ENCODE measurements around the gene MTA2.

The MTA2 gene

DNA sequence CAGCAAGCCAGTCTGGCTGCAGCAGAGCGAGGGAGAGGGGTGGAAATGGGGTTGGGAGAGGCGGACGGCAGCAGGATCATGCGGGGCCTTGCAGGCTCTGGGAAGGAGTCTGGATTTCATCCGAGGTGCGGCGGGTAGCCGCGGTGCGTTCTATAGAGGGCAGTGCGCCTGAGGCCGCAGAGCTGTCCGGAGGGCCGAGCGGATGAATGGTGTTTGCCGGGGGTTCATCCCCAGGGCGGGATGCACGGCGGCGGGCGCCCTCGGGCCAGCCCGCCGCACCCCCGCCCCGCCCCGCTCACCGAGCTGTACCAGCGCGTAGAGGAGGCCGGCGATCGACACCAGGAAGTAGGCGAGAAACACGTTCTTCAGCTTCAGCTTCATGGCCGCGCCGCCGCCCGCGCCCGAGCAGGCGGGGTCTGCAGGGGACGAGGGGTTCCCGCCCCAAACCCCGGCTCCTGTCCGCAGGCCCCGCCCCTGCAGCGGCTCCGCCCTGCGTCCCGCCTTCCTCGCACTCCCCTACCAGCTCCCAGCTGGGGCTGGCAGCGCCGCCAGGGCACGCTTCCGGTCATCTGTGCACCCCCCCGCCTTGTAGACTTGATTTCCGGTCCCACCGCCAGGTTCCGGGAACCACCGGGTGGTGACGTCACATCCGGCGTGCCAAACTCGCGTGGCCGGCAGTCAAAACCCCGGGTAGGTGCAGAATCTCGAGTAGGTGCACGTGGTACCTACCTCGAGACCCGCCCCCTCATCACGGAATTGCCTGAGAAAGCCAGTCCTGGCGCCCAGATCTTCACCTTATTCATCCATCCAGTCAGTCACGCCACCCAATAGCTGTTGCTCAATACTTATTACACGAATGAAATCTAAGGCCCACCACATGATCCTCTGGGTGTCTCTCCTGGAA lies 20.2 kb upstream of the MTA2 start, which contains the start of gene B3GAT3 (continued):
- TF ChIP-seq ZNF843 (tag by site-specific recombination; IDR thresholded peaks at IDR 0.05) (peak; percentile 47; the same call in 1 of the 2 replicates), ZNF610 (tag by site-specific recombination; IDR thresholded peaks at IDR 0.05; ENCODE audit: borderline replicate concordance) (no peak), ZNF747 (tag by site-specific recombination; IDR thresholded peaks at IDR 0.05) (no peak), MZF1 (tag by site-specific recombination; IDR thresholded peaks at IDR 0.05; ENCODE audit: borderline replicate concordance) (no peak), ZNF600 (tag by site-specific recombination; IDR thresholded peaks at IDR 0.05) (peak; percentile 68), ZBTB20 (tag by site-specific recombination; IDR thresholded peaks at IDR 0.05) (peak; percentile 73), ZNF366 (tag by site-specific recombination; conservative IDR thresholded peaks at IDR 0.05) (peak; percentile 30), ZNF510 (tag by site-specific recombination; IDR thresholded peaks at IDR 0.05; ENCODE audit: insufficient replicate concordance) (no peak), ZNF629 (tag by site-specific recombination; IDR thresholded peaks at IDR 0.05) (peak; percentile 95), SP7 (tag by site-specific recombination; IDR thresholded peaks at IDR 0.05) (peak; percentile 62), ZNF341 (tag by site-specific recombination; IDR thresholded peaks at IDR 0.05; ENCODE audit: low read depth) (peak; percentile 97), ZNF324 (tag by site-specific recombination; IDR thresholded peaks at IDR 0.05) (0 out of 2 replicates have a peak, but pooled peaks have one; percentile 47), ZNF311 (tag by site-specific recombination; IDR thresholded peaks at IDR 0.05; ENCODE audit: borderline replicate concordance) (no peak), OVOL3 (tag by site-specific recombination; IDR thresholded peaks at IDR 0.05) (no peak), GLIS2 (tag by site-specific recombination; IDR thresholded peaks at IDR 0.05) (peak; percentile 51; the same call in 1 of the 2 replicates), SP2 (tag by site-specific recombination; IDR thresholded peaks at IDR 0.05) (peak; percentile 96), ZBTB7A (tag by site-specific recombination; IDR thresholded peaks at IDR 0.05; ENCODE audit: low read depth) (peak; percentile 39; the same call in 1 of the 2 replicates), ZNF239 (tag by site-specific recombination; IDR thresholded peaks at IDR 0.05) (no peak), SCRT2 (tag by site-specific recombination; IDR thresholded peaks at IDR 0.05) (no peak), ZNF23 (tag by site-specific recombination; IDR thresholded peaks at IDR 0.05; ENCODE audit: borderline replicate concordance) (no peak), ZNF707 (tag by site-specific recombination; IDR thresholded peaks at IDR 0.05) (no peak), YY1 (tag by site-specific recombination; IDR thresholded peaks at IDR 0.05) (peak; percentile 64; the same call in 1 of the 2 replicates), ZNF521 (tag by site-specific recombination; IDR thresholded peaks at IDR 0.05) (no peak), ZEB2 (tag by site-specific recombination; IDR thresholded peaks at IDR 0.05) (peak; percentile 96), ZBTB8A (tag by site-specific recombination; IDR thresholded peaks at IDR 0.05) (no peak), ZSCAN30 (tag by site-specific recombination; IDR thresholded peaks at IDR 0.05) (peak; percentile 7; the same call in 1 of the 2 replicates), WT1 (tag by site-specific recombination; IDR thresholded peaks at IDR 0.05) (peak; percentile 76)
- TF ChIP-seq, protein P1, sequence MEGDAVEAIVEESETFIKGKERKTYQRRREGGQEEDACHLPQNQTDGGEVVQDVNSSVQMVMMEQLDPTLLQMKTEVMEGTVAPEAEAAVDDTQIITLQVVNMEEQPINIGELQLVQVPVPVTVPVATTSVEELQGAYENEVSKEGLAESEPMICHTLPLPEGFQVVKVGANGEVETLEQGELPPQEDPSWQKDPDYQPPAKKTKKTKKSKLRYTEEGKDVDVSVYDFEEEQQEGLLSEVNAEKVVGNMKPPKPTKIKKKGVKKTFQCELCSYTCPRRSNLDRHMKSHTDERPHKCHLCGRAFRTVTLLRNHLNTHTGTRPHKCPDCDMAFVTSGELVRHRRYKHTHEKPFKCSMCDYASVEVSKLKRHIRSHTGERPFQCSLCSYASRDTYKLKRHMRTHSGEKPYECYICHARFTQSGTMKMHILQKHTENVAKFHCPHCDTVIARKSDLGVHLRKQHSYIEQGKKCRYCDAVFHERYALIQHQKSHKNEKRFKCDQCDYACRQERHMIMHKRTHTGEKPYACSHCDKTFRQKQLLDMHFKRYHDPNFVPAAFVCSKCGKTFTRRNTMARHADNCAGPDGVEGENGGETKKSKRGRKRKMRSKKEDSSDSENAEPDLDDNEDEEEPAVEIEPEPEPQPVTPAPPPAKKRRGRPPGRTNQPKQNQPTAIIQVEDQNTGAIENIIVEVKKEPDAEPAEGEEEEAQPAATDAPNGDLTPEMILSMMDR (tag by site-specific recombination; IDR thresholded peaks at IDR 0.05) = peak; percentile 5; the same call in 1 of the 2 replicates
- TF ChIP-seq, protein P2, sequence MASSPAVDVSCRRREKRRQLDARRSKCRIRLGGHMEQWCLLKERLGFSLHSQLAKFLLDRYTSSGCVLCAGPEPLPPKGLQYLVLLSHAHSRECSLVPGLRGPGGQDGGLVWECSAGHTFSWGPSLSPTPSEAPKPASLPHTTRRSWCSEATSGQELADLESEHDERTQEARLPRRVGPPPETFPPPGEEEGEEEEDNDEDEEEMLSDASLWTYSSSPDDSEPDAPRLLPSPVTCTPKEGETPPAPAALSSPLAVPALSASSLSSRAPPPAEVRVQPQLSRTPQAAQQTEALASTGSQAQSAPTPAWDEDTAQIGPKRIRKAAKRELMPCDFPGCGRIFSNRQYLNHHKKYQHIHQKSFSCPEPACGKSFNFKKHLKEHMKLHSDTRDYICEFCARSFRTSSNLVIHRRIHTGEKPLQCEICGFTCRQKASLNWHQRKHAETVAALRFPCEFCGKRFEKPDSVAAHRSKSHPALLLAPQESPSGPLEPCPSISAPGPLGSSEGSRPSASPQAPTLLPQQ (tag by site-specific recombination; IDR thresholded peaks at IDR 0.05) = peak; percentile 21; the same call in 1 of the 2 replicates
- TF ChIP-seq, protein P3, sequence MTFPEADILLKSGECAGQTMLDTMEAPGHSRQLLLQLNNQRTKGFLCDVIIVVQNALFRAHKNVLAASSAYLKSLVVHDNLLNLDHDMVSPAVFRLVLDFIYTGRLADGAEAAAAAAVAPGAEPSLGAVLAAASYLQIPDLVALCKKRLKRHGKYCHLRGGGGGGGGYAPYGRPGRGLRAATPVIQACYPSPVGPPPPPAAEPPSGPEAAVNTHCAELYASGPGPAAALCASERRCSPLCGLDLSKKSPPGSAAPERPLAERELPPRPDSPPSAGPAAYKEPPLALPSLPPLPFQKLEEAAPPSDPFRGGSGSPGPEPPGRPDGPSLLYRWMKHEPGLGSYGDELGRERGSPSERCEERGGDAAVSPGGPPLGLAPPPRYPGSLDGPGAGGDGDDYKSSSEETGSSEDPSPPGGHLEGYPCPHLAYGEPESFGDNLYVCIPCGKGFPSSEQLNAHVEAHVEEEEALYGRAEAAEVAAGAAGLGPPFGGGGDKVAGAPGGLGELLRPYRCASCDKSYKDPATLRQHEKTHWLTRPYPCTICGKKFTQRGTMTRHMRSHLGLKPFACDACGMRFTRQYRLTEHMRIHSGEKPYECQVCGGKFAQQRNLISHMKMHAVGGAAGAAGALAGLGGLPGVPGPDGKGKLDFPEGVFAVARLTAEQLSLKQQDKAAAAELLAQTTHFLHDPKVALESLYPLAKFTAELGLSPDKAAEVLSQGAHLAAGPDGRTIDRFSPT (tag by site-specific recombination; IDR thresholded peaks at IDR 0.05) = peak; percentile 98
- TF ChIP-seq, protein P4, sequence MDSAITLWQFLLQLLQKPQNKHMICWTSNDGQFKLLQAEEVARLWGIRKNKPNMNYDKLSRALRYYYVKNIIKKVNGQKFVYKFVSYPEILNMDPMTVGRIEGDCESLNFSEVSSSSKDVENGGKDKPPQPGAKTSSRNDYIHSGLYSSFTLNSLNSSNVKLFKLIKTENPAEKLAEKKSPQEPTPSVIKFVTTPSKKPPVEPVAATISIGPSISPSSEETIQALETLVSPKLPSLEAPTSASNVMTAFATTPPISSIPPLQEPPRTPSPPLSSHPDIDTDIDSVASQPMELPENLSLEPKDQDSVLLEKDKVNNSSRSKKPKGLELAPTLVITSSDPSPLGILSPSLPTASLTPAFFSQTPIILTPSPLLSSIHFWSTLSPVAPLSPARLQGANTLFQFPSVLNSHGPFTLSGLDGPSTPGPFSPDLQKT (IDR thresholded peaks at IDR 0.05; ENCODE audit: borderline replicate concordance, low read depth, low read length) = peak; percentile 53; the same call in 1 of the 2 replicates
- TF ChIP-seq, protein P5, sequence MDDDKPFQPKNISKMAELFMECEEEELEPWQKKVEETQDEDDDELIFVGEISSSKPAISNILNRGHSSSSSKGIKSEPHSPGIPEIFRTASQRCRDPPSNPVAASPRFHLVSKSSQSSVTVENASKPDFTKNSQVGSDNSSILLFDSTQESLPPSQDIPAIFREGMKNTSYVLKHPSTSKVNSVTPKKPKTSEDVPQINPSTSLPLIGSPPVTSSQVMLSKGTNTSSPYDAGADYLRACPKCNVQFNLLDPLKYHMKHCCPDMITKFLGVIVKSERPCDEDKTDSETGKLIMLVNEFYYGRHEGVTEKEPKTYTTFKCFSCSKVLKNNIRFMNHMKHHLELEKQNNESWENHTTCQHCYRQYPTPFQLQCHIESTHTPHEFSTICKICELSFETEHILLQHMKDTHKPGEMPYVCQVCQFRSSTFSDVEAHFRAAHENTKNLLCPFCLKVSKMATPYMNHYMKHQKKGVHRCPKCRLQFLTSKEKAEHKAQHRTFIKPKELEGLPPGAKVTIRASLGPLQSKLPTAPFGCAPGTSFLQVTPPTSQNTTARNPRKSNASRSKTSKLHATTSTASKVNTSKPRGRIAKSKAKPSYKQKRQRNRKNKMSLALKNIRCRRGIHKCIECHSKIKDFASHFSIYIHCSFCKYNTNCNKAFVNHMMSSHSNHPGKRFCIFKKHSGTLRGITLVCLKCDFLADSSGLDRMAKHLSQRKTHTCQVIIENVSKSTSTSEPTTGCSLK (tag by site-specific recombination; IDR thresholded peaks at IDR 0.05) = no peak

All from HEK293 (cell line).